Esophagus muscularis mucosa (tissue), 4 donors: ENCODE data around the gene HOXC9. TPM values are rescaled to one million over a fixed set of nuclear protein-coding genes. Genes with fewer than 3 reads are reported as not detected.
A peak's percentile ranks its signal among the peaks of the same experiment; 100 is the strongest.

Source experiments
- DNase-seq: peaks from one replicate; pipeline ENCODE4 v3.0.0-alpha.2; 2017; ENCODE audit errors: extremely low spot score
- H3K27ac ChIP-seq, 4 donors: fragments of 200-600 bp; sonication (generic); replicated peaks in 1 of 4; 1 replicate in 3 of 4; 2 replicates in 1 of 4; pipeline ENCODE4 v1.5.1; 2016 to 2019; ENCODE audit warnings: mild to moderate bottlenecking in 1 of 4
- H3K27me3 ChIP-seq, 4 donors: fragments of 200-600 bp; sonication (generic); one replicate each; pipeline versions ENCODE4 v1.5.1 to v1.6.0; 2016 to 2019
- H3K36me3 ChIP-seq, 4 donors: fragments of 200-600 bp; sonication (generic); one replicate each; pipeline ENCODE4 v1.5.1; 2016 to 2019
- H3K4me1 ChIP-seq, 4 donors: fragments of 200-600 bp; sonication (generic); one replicate each; pipeline ENCODE4 v1.5.1; 2016 to 2019
- H3K4me3 ChIP-seq, 4 donors: fragments of 200-600 bp; sonication (generic); 1 replicate in 2 of 4; 2 replicates in 2 of 4; pipeline ENCODE4 v1.5.1; 2016 to 2019; ENCODE audit warnings: mild to moderate bottlenecking in 4 of 4, moderate library complexity in 1 of 4
- H3K9me3 ChIP-seq, 4 donors: fragments of 200-600 bp; sonication (generic); 1 replicate in 3 of 4; 2 replicates in 1 of 4; pipeline ENCODE4 v1.5.1; 2016 to 2019
- CTCF ChIP-seq, 3 experiments: fragments of 200-600 bp in 2 of 3; fragments of 450-650 bp in 1 of 3; sonication (generic) in 2 of 3; IDR thresholded peaks; one replicate each; pipeline ENCODE4 v1.5.1; 2017 to 2019; ENCODE audit warnings: antibody characterized with exemption in 3 of 3, mild to moderate bottlenecking in 2 of 3, moderate library complexity in 1 of 3
- EP300 ChIP-seq: sonication (generic); formaldehyde crosslinking; IDR thresholded peaks from one replicate; pipeline ENCODE4 v1.6.1; 2017; ENCODE audit warnings: antibody characterized with exemption
- POLR2A ChIP-seq: fragments of 450-650 bp; IDR thresholded peaks from one replicate; pipeline ENCODE4 v1.6.1; 2017; ENCODE audit warnings: antibody characterized with exemption, moderate library complexity, mild to moderate bottlenecking, low read depth
- POLR2AphosphoS5 ChIP-seq, 2 donors: sonication (generic); formaldehyde crosslinking; IDR thresholded peaks; one replicate each; pipeline ENCODE4 v1.6.1; 2017; ENCODE audit warnings: antibody characterized with exemption in 2 of 2
- WGBS: methylation state at CpG from one replicate; pipeline ENCODE4 v1.1.5; 2018; 5-methylcytosine and 5-hydroxymethylcytosine counted together
- intact Hi-C: fragments of 100-400 bp; cut with DNase I; formaldehyde crosslinking; loops from one replicate; pipeline ENCODE4 v1.15.1; 2023
- total RNA-seq, 4 donors: library from RNA; depleted of rRNA; stranded (reverse); fragments of >200 nt; gene quantifications; one replicate each; pipeline versions ENCODE4 v1.1.0 to v1.2.1, GENCODE V29; 2016

HOXC9 gene
- total RNA-seq, 4 donors from 2014 or later = not detected

- Histone ChIP-seq H3K4me1 (peaks cover 25 to 46% (median 27%) of the 10 kb centered on the region in 4 donors), H3K9me3 (no peaks in the 10 kb centered on the region), H3K27ac (no peak overlapping the region), H3K27me3 (peaks cover 12 to 100% (median 97%) of the 10 kb centered on the region in 4 donors), H3K4me3 (no peak overlapping the region), H3K36me3 (no peaks in the 10 kb centered on the region)
- TF ChIP-seq POLR2AphosphoS5 (IDR thresholded peaks at IDR 0.05) = no peak
- TF ChIP-seq CTCF (IDR thresholded peaks at IDR 0.05) = no peak
- TF ChIP-seq EP300 = no peak
- no peak for TF ChIP-seq POLR2A
- DNase-seq = no peak
- intact Hi-C loops = no loop called here
- WGBS = 48% methylated on average over 7 of the region's 7 CpGs
These were observed 7.5 kb upstream of the HOXC9 start for GRCh38 chr12:53992377-53992889.

- intact Hi-C loops = no loop called here
- no peak overlapping the region for H3K27ac ChIP-seq
- peaks cover 12 to 100% (median 97%) of the 10 kb centered on the region in 4 donors for H3K27me3 ChIP-seq
- H3K4me1 ChIP-seq = peaks cover 25 to 50% (median 31%) of the 10 kb centered on the region in 4 donors
- H3K36me3 ChIP-seq = no peaks in the 10 kb centered on the region
- H3K9me3 ChIP-seq = no peaks in the 10 kb centered on the region
- H3K4me3 ChIP-seq = no peak overlapping the region
- WGBS = 28% methylated on average over 18 of the region's 18 CpGs
- DNase-seq = no peak
- no peak for TF ChIP-seq POLR2A
- TF ChIP-seq CTCF (IDR thresholded peaks at IDR 0.05) = no peak
- TF ChIP-seq POLR2AphosphoS5 (IDR thresholded peaks at IDR 0.05) = no peak
- no peak for TF ChIP-seq EP300
These were observed 6.6 kb upstream of the HOXC9 start for GRCh38 chr12:53993162-53994008.

DNA sequence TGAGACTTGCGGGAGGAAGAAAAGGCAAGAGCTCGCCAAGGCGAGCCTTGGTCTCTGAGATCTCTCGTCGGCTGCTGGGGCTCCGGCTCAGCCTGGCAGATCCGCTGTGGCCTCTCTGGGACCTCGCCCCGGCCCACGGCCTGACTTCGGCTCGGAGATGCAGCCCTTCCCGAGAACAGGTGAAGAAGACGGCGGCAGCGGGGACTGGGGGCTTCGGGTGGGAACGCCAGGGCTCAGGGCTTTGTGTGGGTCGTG lies 6.0 kb upstream of the HOXC9 start:
- Histone ChIP-seq H3K36me3 (no peaks in the 10 kb centered on the region), H3K4me3 (no peak overlapping the region), H3K27ac (no peak overlapping the region), H3K9me3 (no peaks in the 10 kb centered on the region), H3K27me3 (peaks cover 12 to 100% (median 97%) of the 10 kb centered on the region in 4 donors), H3K4me1 (peaks cover 25 to 50% (median 31%) of the 10 kb centered on the region in 4 donors)
- no peak for TF ChIP-seq CTCF (IDR thresholded peaks at IDR 0.05)
- TF ChIP-seq POLR2A = no peak
- TF ChIP-seq EP300 = no peak
- no peak for TF ChIP-seq POLR2AphosphoS5 (IDR thresholded peaks at IDR 0.05)
- no peak for DNase-seq
- WGBS = 5% methylated on average over 12 of the region's 19 CpGs
- intact Hi-C loops = no loop called here

DNA sequence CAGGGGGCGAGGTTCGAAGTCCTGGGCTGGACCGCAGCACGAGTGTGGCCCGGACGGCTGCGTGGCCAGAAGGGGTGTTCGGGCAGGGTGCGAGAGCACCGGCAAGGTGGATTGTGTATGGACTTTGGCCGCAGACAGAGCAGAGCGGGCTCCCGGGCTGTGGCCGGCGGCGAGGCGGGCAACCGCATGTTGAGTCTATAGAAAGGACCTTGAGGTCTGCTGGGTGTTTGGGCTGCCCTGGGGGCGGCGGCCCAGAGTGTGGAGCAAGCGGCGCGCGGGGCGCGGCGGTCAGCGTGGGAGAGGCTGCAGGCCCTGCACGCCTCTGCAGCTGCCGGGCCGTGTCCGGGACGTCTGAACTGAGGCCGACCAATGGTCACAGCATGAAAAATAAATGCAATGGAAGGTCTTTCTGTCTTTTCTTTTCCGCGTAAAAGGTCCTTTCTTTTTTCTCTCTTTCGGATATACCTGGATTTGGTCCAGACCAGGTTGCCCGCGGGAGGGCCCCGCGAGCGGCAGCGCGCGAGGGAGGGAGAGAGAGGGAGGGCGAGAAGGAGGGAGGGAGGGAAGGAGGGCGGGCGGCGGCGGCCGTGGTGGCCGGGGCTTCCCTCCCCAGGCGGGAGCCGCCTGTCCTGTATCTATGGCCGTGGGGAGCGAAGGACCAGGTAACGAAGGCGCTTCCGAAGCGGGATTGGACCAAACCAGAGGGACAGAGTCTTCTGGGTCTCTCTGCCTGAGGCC lies 5.5 kb upstream of the HOXC9 start:
- H3K9me3 ChIP-seq = no peaks in the 10 kb centered on the region
- H3K27ac ChIP-seq = no peak overlapping the region
- TF ChIP-seq CTCF (IDR thresholded peaks at IDR 0.05) (no peak), POLR2A (no peak), EP300 (no peak), POLR2AphosphoS5 (IDR thresholded peaks at IDR 0.05) (no peak)
- no peak for DNase-seq
- intact Hi-C loops = no loop called here
- 13% methylated on average over 19 of the region's 60 CpGs for WGBS
- no peaks in the 10 kb centered on the region for H3K36me3 ChIP-seq
- H3K27me3 ChIP-seq = peaks cover 12 to 100% (median 97%) of the 10 kb centered on the region in 4 donors
- H3K4me1 ChIP-seq = peaks cover 24 to 53% (median 32%) of the 10 kb centered on the region in 4 donors
- H3K4me3 ChIP-seq = peak overlapping the region in 3 of 4 donors; percentile 46 to 61 (median 51)
